GM21529 (cell line): ENCODE measurements around the gene MDH1B.

Experiments
- ATAC-seq: cut with Tn5 transposase; IDR thresholded peaks from one replicate; pipeline ENCODE4 v1.9.1; 2021; ENCODE audit not compliant: unreplicated experiment

MDH1B gene

GRCh38 chr2:206698811-206699210 lies 66.3 kb downstream of the MDH1B start:
- no peak for ATAC-seq

GRCh38 chr2:206696910-206697309 lies 68.2 kb downstream of the MDH1B start:
- ATAC-seq, result no peak

- ATAC-seq, result peak; percentile 77
These were observed 71.6 kb downstream of the MDH1B start for GRCh38 chr2:206693399-206694137.

GRCh38 chr2:206692971-206693370 lies 72.2 kb downstream of the MDH1B start:
- no peak for ATAC-seq

DNA sequence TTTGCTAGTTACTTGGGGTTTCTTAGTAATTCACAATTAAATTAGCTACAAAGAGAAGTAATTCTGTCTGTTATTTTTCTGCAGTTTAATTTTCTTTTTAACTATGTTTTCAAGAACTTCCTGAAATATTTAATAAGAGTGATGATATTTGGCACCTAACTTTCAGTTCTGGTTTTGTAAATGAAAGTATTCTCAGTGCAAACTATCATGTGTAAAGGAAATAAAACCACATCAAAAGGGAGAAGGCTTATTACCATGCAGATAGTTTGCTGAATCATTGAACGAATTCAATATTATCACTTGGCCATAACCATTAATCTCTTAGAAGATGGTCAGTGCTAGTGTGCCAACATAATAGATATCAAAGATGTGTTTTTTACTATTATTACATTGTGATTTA lies 76.1 kb downstream of the MDH1B start:
- ATAC-seq, result no peak

DNA sequence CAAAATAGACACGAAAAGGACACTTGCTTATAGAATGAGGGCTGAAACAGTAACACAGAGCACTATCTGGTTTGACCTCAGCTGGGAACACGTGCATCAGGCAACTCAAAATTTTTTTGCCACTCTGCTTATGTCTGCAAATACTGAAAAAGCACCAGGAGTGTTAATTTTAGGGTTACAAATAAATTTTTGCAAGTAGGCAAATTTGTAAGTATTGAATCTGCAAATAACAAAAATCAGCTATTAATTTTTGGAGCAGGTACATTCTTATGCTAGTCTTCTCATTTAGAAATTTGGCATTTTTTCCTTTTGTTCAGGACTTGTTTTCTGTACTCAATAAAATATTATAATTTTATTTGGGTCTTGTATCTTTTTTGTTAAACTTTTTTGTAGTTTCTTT lies 76.7 kb downstream of the MDH1B start:
- ATAC-seq, result no peak
